K562 (cell line): ENCODE data around the gene RRAS. TPM values are rescaled to one million over a fixed set of nuclear protein-coding genes. Genes with fewer than 3 reads are reported as not detected.
A peak's percentile ranks its signal among the peaks of the same experiment; 100 is the strongest.

Experiments used
- CHD2 ChIP-seq: IDR thresholded peaks from 2 replicates; pipeline ENCODE4 v1.6.1; 2011; ENCODE audit warnings: low read depth, low read length
- EGR1 ChIP-seq: fragments of 450-650 bp; conservative IDR thresholded peaks from 2 replicates; pipeline ENCODE4 v1.6.1; 2017; ENCODE audit warnings: mild to moderate bottlenecking
- HDAC2 ChIP-seq: fragments of 450-650 bp; IDR thresholded peaks from 2 replicates; pipeline ENCODE4 v1.6.1; 2016; ENCODE audit warnings: mild to moderate bottlenecking
- HSF4 ChIP-seq: fragments of 250-450 bp; sonication (Bioruptor Pico); IDR thresholded peaks from 2 replicates; pipeline ENCODE4 v2.1.2; 2022; ENCODE audit warnings: mild to moderate bottlenecking, moderate library complexity, borderline replicate concordance
- MTA1 ChIP-seq: fragments of 450-650 bp; IDR thresholded peaks from 2 replicates; pipeline ENCODE4 v1.6.1; 2017; ENCODE audit warnings: borderline replicate concordance
- MYNN ChIP-seq, 2 experiments: sonication (generic); formaldehyde crosslinking in 1 of 2; IDR thresholded peaks; 2 replicates each; pipeline versions ENCODE4 v1.5.0 to v1.6.1; 2016 to 2020; ENCODE audit warnings: antibody characterized with exemption in 1 of 2, missing genetic modification reagents in 1 of 2
- SAFB ChIP-seq: fragments of 200-400 bp; formaldehyde crosslinking; IDR thresholded peaks from 2 replicates; pipeline ENCODE4 v1.6.1; 2017; ENCODE audit warnings: low read depth, low read length, borderline replicate concordance
- SMAD3 ChIP-seq: fragments of 450-650 bp; formaldehyde crosslinking; conservative IDR thresholded peaks from 2 replicates; pipeline ENCODE4 v1.4.0; 2020; ENCODE audit warnings: mild to moderate bottlenecking
- SMC3 ChIP-seq: conservative IDR thresholded peaks from 2 replicates; pipeline ENCODE4 v1.6.1; 2011; ENCODE audit warnings: low read depth, low read length, improper control_type of control experiment; ENCODE audit not compliant: insufficient read depth
- STAG1 ChIP-seq: sonication (generic); formaldehyde crosslinking; IDR thresholded peaks from 2 replicates; pipeline ENCODE4 v1.5.0; 2020; ENCODE audit warnings: missing genetic modification reagents, borderline replicate concordance
- TEAD1 ChIP-seq, 2 experiments: fragments of 450-650 bp in 1 of 2; sonication (generic) in 1 of 2; formaldehyde crosslinking; IDR thresholded peaks; 2 replicates each; pipeline versions ENCODE4 v1.4.0 to v1.8.0; 2020 to 2022; ENCODE audit warnings: mild to moderate bottlenecking in 2 of 2, missing genetic modification reagents in 1 of 2
- ZBTB11 ChIP-seq, 3 experiments: fragments of 200-800 bp in 1 of 3; fragments of 250-450 bp in 1 of 3; fragments of 450-650 bp in 1 of 3; sonication (Bioruptor Pico) in 1 of 3; sonication (Bioruptor generic) in 1 of 3; formaldehyde crosslinking in 1 of 3; IDR thresholded peaks; 2 replicates each; pipeline versions ENCODE4 v1.6.1 to v1.8.0; 2016 to 2022; ENCODE audit warnings: mild to moderate bottlenecking in 2 of 3, missing genetic modification characterization in 2 of 3, missing compliant biosample characterization in 1 of 3, moderate library complexity in 1 of 3
- ZBTB7A ChIP-seq: IDR thresholded peaks from 2 replicates; pipeline ENCODE4 v1.6.1; 2011; ENCODE audit warnings: low read depth, mild to moderate bottlenecking, low read length, moderate library complexity, borderline replicate concordance; ENCODE audit not compliant: control insufficient read depth
- ZNF318 ChIP-seq, 2 experiments: fragments of 450-650 bp; IDR thresholded peaks; 2 replicates each; pipeline ENCODE4 v1.6.1; 2016; ENCODE audit warnings: mild to moderate bottlenecking in 2 of 2, borderline replicate concordance in 1 of 2, low read depth in 1 of 2, moderate library complexity in 1 of 2
- ZNF324 ChIP-seq: fragments of 250-450 bp; sonication (Bioruptor Pico); IDR thresholded peaks from 2 replicates; pipeline ENCODE4 v1.4.0; 2020; ENCODE audit warnings: mild to moderate bottlenecking
- polyA plus RNA-seq, 8 experiments: library from polyadenylated mRNA; depleted of rRNA in 4 of 8; stranded (reverse) in 5 of 8; unstranded in 3 of 8; fragments of >200 nt; fragmentation: Nextera tagmentation in 2 of 8; fragmentation: Illumina TruSeq in 1 of 8; extraction: Ambion mirVana in 2 of 8; extraction: Trizol in 1 of 8; gene quantifications; 2 replicates each; pipeline versions ENCODE4 v1.2.1 to v1.2.3, GENCODE V29; 2011 to 2014; ENCODE audit warnings: inconsistent platforms in 1 of 8, missing spikeins in 1 of 8
- total RNA-seq, 7 experiments: library from RNA; depleted of rRNA in 6 of 7; stranded (reverse); fragments of >200 nt in 6 of 7; fragmentation: Illumina TruSeq in 2 of 7; extraction: Trizol in 2 of 7; gene quantifications; 2 replicates each; pipeline versions ENCODE4 v1.2.1 to v1.2.3, GENCODE V29; 2011 to 2021; ENCODE audit warnings: low replicate concordance in 1 of 7

Gene RRAS
- total and polyA plus RNA-seq, 9 of the 15 experiments (the other 6 are each of a cell fraction or from before 2014, with no cell fraction given), result 0.70 to 17.3 (median 8.2) TPM

- TF ChIP-seq SMAD3 (CRISPR knock-in tag), result no peak
- 0 out of 2 replicates have a peak, but pooled peaks have one; percentile 10 for TF ChIP-seq MTA1
- TF ChIP-seq HSF4 (CRISPR knock-in tag), result no peak
- no peak for TF ChIP-seq CHD2
- no peak for TF ChIP-seq ZNF324
- TF ChIP-seq STAG1 (CRISPR knock-in tag), result peak; percentile 70; the same call in 1 of the 2 replicates
- TF ChIP-seq HDAC2, result 0 out of 2 replicates have a peak, but pooled peaks have one; percentile 25
- TF ChIP-seq SAFB, result no peak
- TF ChIP-seq SMC3, result peak; percentile 47
- peak; percentile 38; the same call in 1 of the 2 replicates for TF ChIP-seq EGR1
- no peak for TF ChIP-seq ZNF318 (IDR thresholded peaks at IDR 0.05; ENCODE audit: borderline replicate concordance in 1 of 2, low read depth in 1 of 2)
- TF ChIP-seq ZBTB11 (CRISPR knock-in tag; IDR thresholded peaks at IDR 0.05), result peak in 1 of 3 experiments; percentile 34; a peak in 1 of 6 replicates
- TF ChIP-seq MYNN (IDR thresholded peaks at IDR 0.05), result peak; percentile 45; the same call in 1 of the 2 replicates
- TF ChIP-seq MYNN (CRISPR knock-in tag; IDR thresholded peaks at IDR 0.05), result no peak
- 0 out of 4 replicates have a peak, but pooled peaks of 1 of the 2 experiments have one; percentile 36 for TF ChIP-seq TEAD1 (CRISPR knock-in tag; IDR thresholded peaks at IDR 0.05)
- TF ChIP-seq ZBTB7A, result peak; percentile 88
These were observed 38.1 kb upstream of the RRAS start (continued) for GRCh38 chr19:49677901-49678674.
